Loucy (cell line): ENCODE data around the gene BRIP1.

Experiments used
- CTCF ChIP-seq: fragments of 200-600 bp; sonication (generic); conservative IDR thresholded peaks from 2 replicates; pipeline ENCODE4 v1.5.1; 2014; ENCODE audit warnings: mild to moderate bottlenecking, antibody characterized with exemption, low read length
- EZH2phosphoT487 ChIP-seq: fragments of 200-600 bp; IDR thresholded peaks from 2 replicates; pipeline ENCODE4 v1.6.1; 2018; ENCODE audit warnings: antibody characterized with exemption, mild to moderate bottlenecking, moderate library complexity, borderline replicate concordance

DNA sequence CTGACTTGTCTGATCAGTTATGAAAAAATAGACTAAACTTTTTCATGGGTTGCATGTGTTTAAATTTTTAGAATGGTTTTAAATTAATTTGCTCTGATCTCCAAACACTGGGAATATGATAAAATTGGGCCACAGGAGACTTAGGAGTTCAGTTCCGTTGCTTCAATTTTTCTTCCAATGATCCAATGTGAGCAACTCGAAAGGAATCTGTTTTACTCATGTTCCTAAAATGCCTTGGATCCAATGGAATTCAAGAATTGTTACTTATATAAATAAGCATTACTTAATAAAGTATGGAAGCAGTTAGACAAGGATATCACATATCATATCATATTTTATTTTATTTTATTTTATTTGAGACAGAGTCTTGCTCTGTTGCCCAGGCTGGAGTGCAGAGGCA lies 216.3 kb downstream of the BRIP1 start:
- no peak for TF ChIP-seq CTCF
- no peak for TF ChIP-seq EZH2phosphoT487
